NCI-H69 (cell line): Measurements from ENCODE around the gene WDR82.

Experiments used
- DNase-seq: peaks from one replicate; lab custom pipeline; 2025; lab: John Stamatoyannopoulos, UW

Gene WDR82

DNA sequence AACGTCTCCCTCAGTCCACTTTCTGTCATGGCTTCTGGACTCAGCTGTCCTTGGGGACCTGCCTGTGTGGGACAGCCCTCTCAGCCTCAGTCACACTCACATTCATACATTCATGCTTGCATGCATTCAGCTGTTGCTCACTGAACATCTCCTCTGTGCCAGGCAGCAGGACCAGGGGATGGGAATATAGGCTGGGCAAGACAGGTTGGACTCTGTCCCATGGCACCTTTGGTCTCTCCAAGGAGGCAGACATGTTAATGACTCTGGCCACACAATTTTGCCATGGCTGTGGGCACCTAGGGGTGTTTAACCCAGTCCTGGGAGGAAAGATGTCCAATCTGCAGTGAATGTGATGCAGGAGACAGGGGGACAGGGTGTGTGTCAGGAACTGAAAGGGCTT lies 29.9 kb upstream of the WDR82 start:
- peak; percentile 30 for DNase-seq

DNA sequence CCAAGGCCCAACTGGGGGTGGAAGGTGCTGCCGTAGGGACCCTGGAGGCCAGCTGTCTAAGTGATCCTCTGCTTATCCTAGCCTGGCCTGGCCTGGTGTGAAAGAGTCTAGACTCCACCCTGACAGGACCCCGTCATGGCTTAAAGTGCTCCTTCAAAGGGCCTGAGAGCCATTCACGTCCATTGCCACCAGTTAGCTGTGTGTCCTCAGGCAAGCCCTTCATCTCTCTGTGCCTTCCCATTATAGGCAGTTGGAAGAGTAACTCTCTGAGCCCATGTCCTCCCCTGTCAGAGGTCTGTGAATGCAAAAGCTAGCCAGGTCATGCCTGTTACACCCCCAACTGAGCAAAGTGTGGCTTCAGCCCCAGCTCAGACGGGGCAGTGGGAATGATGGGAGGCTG lies 28.5 kb upstream of the WDR82 start:
- DNase-seq: no peak

DNA sequence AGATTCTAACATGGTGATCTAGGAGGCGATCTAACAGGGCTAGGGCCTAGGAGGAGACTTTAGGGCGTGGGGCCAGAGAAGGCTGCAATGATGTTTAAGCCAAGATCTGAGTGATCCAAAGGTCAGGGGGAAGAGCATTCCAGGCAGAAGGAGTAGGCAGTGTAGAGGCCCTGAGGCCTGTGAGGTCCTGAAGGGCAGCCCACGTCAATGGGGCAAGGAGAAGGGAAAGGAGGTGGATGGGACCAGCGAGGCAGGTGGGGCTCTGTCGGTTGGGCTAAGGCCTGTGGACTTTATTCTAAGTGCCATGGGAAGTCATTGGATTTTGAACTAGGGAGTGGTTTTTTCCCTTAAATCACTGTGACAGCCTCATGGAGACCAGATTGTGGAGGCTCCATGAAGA lies 27.5 kb upstream of the WDR82 start:
- DNase-seq: no peak

DNA sequence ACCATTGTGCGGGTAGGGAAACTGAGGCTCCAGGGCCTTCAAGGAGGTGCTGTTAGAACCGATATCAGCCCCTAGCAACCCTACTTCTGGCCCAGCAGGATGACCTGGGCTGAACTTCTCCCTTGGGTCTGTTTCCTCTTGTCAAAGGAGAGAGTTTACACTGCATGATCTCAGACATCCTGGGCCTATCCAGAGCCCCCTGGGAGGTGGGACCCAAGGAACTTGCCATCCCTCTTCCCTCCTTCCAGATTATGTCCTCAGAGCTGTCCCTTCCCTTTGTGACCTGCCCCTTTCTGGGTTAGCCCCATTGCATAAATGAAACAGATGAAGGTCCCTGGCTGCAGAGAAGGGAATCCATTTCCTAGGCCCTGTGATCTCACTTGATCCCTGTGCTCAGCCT lies 25.4 kb upstream of the WDR82 start:
- no peak for DNase-seq

DNA sequence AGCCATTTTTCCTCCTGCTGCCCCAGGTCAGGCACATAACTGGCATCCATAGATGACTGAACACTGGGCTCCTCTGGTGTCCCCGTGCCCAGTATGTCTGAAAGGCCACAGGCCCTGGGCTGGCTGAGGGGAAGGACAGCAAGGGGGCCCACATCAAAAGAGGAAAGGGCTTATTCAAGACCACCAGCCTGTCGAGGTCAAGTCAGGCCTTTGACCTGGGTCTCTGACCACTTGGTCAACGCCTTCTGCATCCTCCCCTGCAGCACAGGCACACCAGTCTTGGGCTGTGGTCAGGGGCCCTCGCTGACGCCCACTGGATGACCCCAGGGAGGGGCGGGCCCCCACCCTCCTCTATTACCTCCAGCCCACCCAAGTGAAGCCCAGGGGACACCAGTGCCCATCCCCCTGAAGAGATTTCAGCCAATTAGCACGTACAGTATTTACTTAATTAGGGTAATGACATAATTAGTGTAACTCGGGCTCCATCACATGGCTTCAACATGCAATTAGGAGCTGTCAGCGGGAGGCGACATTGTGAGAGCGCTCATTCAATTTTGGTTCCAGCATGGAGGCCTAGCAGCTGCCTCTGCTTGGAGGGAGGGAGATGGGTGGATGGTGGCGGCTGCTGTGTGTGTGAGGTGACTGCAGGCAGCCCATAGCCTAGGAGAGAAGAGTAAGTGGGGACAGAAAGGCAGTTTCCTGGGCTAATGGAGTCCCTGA lies 24.1 kb upstream of the WDR82 start:
- peak; percentile 95 for DNase-seq

DNA sequence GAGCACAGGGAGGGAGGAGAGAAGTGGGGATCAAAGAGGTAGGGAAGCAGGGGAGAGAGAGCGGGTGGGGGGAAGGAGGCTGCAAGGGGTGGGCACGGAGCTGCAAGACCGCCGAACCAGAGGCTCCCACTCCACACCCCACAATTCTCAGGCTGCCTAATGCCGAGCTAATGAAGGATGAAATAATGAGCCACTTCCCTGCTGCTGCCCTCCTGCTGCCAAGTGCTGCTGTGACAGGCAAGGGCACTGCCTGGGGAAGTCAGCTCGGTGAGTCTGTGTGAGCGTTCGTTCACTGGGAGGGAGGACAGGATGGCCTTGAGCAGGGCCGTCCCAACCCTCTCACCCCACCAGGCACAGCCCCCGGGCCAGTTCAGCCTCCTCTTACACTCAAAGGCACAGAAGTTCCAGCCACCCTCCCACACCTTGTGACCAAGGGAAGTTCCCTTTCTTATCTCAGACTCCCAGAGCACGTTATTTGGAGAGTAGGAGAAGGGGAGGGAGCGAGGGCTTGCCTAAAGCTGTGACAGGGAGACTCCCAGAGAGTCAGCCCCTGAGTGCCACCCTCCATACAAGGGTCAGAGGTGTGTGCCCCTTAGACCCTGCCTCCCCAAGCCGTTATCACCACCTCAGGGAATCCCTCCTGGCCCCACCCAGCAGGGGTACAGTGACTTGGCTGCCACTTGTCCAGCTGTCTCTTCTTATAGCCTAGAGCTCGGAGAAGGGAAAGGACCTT lies 21.6 kb upstream of the WDR82 start:
- DNase-seq: peak; percentile 79

DNA sequence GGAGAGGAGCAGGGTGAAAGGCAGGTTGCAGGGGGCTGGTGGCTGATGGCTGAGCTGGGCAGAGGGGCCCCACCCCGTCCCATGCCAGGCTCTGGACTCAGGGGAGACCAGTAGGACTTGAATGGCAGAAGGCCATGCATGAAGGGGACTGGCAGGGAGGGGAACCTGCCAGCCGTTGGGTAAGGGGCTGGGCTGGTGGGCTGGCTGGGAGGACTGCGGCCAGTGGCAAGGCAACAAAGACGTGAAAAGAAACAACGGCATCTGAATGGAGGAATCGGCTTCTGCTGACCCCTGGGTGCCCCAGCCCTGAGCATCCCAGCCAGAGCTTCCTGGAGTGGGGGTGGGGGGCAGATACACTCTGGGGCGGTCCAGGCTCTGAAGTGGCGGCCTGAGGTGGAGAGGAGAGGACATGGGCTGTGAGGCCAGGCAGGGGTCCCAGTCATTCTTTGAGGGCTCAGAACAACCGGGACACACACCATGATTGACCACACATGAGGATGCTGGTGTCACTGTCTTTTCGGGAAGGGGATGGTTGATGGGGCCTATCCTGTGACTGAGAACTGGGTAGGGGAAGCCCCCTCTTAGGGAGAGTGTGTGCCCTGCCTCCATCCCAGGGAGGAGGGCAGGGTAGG lies 20.9 kb upstream of the WDR82 start:
- DNase-seq: no peak

DNA sequence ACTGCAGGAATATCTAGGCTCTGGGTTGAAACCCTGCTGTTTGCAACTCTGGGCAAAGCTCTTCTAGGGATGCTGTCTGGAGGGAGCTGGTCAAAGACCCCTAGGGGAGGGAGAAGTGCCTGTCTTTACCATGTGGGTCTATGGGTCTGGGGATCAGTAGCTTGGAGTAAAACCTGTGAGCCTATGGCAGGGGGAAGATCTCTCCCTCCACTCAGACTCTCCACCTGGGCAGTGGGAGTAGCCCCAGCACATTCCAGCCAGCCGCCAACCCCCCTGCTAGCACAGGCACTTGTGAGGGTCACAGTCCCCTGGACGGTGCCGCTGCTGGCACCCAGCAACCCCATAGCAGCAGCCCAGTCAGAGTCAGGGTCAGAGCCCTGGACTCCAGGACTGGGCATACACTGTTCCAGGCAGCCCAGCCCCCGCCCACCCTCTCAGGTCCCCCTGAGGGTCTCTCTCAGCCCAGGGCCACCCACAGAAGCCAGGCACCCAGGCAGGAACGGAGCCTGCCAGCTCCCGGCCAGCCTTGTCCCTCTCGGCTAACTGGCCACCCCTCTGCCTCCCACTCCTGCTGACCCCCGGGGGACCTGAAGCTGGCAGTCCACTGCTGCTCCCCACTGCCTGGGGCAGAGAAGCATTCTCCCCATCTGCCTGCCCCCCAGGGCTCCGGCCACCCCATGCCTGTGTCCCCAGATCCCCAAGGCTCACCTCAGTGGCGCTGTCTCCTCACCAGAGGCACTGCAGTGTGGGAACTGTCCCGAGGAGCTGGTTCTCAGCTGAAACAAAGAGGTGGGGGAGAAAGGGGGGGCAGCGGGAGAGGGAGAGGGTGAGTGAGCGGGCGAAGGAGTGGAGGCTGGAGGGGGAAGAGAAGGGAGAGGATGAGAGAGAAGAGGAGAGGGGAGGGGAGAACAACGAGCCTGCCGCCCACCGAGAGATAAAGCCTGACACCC lies 20.0 kb upstream of the WDR82 start:
- peak; percentile 76 for DNase-seq

DNA sequence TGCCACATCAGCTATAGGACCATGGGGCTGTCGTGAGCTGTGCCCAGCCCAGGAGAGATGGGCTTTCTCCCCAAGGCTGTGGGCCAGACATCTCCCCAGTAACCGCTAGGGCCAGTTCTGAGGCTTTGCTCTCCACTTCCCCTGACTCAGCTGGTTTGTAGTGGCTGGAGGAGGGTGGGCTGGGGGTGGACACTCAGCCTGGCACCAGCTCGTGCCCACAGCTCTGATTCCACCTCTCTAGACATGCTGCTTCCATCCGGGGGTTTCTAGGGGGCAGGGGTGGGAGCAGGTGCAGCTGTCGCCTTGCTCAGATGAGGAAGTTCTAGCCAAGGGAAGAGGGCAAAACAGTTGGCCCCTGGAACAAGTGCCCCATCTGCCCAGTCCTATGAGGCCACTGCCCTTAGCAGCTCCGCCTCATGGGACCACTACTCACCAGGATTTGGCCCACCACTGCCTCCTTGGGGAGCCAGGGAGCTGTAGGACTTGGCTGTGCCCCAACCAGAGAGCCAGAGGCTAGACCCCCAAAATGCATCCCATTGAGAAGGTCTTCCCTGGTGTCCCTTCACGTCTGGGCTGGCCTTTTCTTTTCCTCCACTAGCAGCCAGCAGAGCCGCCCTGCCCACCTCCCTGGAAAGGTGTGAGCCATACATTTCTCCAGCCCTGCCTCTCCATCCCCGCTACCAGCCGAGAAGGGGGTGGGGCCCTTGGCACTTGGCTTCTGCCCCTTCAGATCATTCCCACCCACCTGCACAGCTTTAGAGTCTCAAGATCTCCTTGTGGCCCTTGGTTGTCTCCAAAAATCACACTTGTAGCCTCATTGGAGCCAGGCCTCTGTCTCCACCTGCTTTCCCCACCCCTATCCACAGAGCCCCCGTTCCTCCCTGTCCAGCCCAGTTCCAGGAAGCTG lies 19.0 kb upstream of the WDR82 start:
- peak; percentile 29 for DNase-seq

DNA sequence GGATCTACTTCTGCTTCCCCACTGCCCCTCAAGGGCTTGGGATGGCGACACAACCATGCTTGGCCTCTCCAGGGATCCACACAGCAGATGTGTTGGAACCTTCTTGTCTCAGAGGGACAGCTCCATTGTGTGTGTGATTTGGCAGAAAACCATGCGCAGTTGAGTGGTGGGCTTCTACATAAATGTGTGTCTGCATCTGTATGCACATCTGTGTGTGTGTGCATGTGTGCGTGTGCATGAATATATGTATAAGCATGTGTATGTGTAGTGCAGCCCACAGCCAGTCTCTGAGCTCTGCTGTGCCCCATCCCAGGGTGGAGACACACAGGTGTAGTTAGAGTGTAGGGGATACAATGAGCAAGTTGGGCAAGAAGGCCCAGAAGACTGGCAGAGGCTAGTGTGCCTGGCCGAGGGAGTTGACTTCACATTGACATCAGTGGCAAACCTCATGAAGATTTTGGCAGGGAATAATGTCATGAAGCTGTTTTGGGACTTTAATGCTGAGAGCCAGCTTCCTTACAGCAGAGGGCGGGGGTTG lies 17.3 kb upstream of the WDR82 start:
- DNase-seq: no peak

DNA sequence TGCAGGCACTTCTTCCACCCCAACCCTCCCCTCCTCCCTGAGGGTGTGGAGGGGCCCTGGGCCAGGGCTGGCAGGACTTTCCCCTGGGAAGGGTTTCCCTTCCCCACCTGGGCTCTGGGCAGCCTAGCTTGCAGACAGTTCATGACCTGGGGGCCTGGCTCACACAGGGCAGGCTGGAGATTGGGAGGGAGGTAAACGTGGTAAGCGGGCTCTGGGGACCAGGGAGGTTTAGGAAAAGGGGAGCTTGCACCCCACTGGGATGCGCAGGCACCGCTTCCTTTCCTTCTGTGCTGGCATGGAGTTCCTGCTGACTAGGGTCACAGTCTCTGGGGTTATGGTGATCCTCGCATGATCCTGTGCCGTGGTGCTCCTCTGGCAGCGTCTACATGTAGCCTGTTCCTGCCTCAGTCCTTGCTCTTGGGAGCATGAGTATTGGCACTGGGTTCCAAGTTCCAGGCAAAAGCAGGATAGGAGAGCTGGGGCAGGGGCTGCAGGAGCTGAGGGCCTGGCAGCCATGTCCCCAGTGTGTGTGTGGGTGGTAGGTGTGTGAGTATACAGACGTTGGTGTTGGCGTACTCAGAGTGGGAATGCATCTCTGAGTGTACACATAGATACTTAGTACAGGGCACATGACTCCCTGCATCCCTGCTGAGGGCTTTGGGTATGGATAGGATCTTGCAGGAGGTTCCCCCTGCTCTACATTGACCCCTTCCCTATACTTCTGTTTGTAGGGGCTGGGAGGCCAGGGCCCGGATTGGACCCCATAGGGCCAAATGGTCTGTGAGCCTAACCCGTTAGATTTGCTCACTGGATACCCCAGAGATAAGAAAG lies 16.1 kb upstream of the WDR82 start:
- no peak for DNase-seq

DNA sequence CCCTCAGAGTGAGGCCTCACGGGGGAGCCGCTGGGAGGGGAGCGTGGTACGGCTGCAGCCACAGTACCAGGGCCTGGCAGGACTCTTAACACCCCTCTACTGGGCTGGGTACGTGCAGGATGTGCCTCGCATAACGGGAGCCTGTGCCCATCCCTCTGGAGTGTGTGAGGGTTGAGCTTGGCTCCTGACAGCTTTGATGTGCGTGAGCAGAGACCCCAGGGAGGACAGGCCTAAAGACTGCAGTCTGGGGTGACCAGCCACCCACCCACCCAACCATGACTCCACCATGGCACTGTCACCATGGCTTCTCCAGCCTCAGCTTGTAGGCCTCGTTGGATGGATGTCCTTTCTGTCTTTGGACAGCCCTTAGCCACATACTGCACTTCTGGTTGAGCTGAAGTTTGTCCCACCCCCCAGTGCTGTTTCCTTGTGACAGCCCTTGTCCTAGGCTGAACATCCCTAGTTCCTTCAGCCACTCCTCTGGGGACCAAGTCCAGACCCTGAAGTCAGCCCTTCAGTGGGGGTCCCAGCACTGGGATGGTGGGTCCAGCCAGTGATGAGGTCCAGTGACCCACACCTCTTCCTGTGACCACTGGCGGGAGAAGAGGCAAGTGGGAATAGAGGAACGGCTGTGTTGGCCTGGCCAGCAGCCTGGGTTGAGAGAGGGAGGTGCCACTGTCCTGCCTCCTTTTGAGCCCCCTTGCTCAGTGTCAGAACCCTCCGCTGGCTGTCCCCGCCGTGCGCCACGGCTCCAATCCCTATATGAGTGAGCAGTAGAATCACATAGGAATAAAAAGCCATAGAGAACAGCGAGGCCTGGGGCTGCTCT lies 15.3 kb upstream of the WDR82 start:
- no peak for DNase-seq

DNA sequence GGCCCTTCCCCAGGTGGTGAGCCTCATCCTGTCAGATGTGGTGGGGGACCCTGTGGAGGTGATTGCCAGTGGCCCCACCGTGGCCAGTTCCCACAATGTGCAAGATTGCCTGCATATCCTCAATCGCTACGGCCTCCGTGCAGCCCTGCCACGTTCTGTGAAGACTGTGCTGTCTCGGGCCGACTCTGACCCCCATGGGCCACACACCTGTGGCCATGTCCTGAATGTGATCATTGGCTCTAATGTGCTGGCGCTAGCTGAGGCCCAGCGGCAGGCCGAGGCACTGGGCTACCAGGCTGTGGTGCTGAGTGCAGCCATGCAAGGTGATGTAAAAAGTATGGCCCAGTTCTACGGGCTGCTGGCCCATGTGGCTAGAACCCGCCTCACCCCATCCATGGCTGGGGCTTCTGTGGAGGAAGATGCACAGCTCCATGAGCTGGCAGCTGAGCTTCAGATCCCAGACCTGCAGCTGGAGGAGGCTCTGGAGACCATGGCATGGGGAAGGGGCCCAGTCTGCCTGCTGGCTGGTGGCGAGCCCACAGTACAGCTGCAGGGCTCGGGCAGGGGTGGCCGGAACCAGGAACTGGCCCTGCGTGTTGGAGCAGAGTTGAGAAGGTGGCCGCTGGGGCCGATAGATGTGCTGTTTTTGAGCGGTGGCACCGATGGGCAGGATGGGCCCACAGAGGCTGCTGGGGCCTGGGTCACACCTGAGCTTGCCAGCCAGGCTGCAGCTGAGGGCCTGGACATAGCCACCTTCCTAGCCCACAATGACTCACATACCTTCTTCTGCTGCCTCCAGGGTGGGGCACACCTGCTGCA lies 14.0 kb upstream of the WDR82 start:
- no peak for DNase-seq

DNA sequence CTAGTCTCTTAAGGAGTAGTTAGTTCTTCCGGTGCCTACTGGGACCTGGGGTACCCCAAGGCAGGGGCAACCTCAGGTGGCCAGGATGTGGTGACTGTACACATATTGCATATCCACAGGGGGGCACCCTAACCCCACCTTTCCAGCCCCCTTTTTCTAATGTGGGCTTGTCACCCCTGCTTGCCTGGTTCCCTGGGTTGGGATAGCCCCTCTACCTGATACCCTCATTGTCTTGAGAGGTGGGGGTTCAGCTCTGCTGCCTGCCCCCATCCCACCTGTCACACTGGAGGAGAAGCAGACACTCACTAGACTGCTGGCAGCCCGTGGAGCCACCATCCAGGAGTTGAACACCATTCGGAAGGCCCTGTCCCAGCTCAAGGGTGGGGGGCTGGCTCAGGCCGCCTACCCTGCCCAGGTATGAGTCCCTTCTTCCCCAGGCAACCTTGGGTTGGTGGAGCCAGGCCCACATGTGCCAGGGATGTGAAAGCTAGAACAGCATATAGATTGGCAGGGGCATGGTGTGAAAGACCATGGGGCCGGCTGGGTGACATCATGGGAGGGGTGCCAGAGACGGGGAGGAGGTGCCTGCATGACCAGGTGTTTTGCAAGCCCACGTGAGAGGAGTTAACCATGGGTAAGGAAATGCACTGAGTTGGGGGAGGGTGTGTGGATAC lies 13.2 kb upstream of the WDR82 start:
- DNase-seq: peak; percentile 57

DNA sequence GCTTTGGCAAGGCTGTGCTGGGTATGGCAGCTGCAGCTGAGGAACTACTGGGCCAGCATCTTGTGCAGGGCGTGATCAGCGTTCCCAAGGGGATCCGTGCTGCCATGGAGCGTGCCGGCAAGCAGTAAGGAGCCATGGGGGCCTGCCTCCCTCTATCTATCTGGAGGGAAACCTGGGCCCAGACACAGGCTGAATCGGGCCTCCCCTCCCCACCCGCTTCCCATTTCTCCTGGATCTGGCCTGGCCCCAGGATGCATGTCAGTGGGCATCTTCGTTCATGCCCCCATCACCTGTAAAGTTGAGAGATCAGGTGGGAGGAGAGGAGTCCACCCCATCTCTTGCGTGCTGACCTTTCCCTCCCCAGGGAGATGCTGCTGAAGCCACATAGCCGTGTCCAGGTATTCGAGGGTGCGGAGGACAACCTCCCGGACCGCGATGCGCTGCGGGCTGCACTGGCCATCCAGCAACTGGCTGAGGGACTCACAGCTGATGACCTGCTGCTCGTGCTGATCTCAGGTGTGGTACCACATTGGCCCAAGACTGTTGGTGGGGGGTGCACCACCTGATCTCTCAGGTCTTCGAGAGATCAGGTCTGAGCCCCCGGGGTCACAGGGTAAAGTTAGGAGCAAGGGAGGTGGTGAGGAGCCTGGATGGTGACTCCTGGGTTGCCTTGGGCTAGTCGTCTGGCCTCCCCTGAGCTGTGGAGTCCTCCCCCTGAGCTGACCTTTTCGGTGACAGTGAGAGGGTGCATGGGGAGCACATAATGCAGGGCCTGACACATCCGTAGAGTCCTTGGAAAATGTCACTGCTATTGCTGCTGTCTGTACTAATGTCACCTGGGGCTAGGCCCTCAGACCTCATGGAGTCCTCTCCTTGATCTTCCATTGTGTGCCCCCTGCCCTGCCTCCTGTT lies 12.4 kb upstream of the WDR82 start:
- DNase-seq: no peak
